Naive thymus-derived CD4-positive, alpha-beta T cell (primary cell): ENCODE data around the gene RNU6-7. TPM values are rescaled to one million over a fixed set of nuclear protein-coding genes. Genes with fewer than 3 reads are reported as not detected.

Source experiments
- ATAC-seq: fragments of 150-1000 bp; cut with Tn5 transposase; 2 replicates; pipeline ENCODE4 v1.10.0; 2021; ENCODE audit warnings: mild to moderate bottlenecking, moderate library complexity
- CTCF ChIA-PET: fragments of 350-600 bp; sonication (Branson Sonifier 250); formaldehyde crosslinking; loops from one replicate; lab custom pipeline; 2021; ENCODE audit warnings: antibody characterized with exemption; lab: Charles Lee
- POLR2A ChIA-PET: fragments of 350-600 bp; sonication (Branson Sonifier 250); formaldehyde crosslinking; loops from one replicate; lab custom pipeline; 2021; ENCODE audit warnings: antibody characterized with exemption, inconsistent platforms; lab: Charles Lee
- DNase-seq, 9 donors: peaks; one replicate each; pipeline versions ENCODE4 v3.0.0 to v3.0.0-alpha.2; 2020 to 2022; ENCODE audit warnings: mixed read lengths in 1 of 9
- H3K27ac ChIP-seq: one replicate; pipeline ENCODE4 v1.7.0; 2013; ENCODE audit warnings: mild to moderate bottlenecking, low read depth, low read length, moderate library complexity
- H3K27me3 ChIP-seq, 2 donors: one replicate each; pipeline ENCODE4 v1.7.0; 2013; ENCODE audit warnings: low read length in 2 of 2, mild to moderate bottlenecking in 2 of 2, moderate library complexity in 2 of 2; ENCODE audit not compliant: control insufficient read depth in 2 of 2, insufficient read depth in 2 of 2
- H3K36me3 ChIP-seq, 3 experiments: 1 replicate in 2 of 3; 2 replicates in 1 of 3; pipeline ENCODE4 v1.7.0; 2013; ENCODE audit warnings: low read length in 3 of 3, mild to moderate bottlenecking in 3 of 3, moderate library complexity in 1 of 3; ENCODE audit not compliant: insufficient read depth in 3 of 3, control insufficient read depth in 2 of 3
- H3K4me1 ChIP-seq, 2 donors: one replicate each; pipeline ENCODE4 v1.7.0; 2013; ENCODE audit warnings: low read length in 2 of 2, mild to moderate bottlenecking in 2 of 2, moderate library complexity in 1 of 2; ENCODE audit not compliant: control insufficient read depth in 2 of 2, insufficient read depth in 2 of 2
- H3K4me3 ChIP-seq: 2 replicates; pipeline ENCODE4 v1.7.0; 2013; ENCODE audit warnings: mild to moderate bottlenecking, low read length
- H3K9me3 ChIP-seq, 3 experiments: 1 replicate in 2 of 3; 2 replicates in 1 of 3; pipeline ENCODE4 v1.7.0; 2013; ENCODE audit warnings: low read length in 3 of 3; ENCODE audit not compliant: control insufficient read depth in 2 of 3
- H3K27ac Mint-ChIP-seq, 9 donors: one replicate each; pipeline ENCODE4 v1.8.0; 2020 to 2022; ENCODE audit warnings: mixed read lengths in 9 of 9, mild to moderate bottlenecking in 8 of 9, moderate library complexity in 5 of 9, inconsistent platforms in 2 of 9
- H3K27me3 Mint-ChIP-seq, 5 donors: one replicate each; pipeline ENCODE4 v1.8.0; 2021 to 2022; ENCODE audit warnings: mixed read lengths in 5 of 5, mild to moderate bottlenecking in 1 of 5
- H3K36me3 Mint-ChIP-seq, 5 donors: one replicate each; pipeline ENCODE4 v1.8.0; 2020 to 2022; ENCODE audit warnings: mixed read lengths in 5 of 5, mild to moderate bottlenecking in 3 of 5, inconsistent platforms in 1 of 5
- H3K4me1 Mint-ChIP-seq, 7 donors: one replicate each; pipeline ENCODE4 v1.8.0; 2020 to 2022; ENCODE audit warnings: mixed read lengths in 7 of 7, mild to moderate bottlenecking in 3 of 7, inconsistent platforms in 1 of 7
- H3K4me3 Mint-ChIP-seq, 10 donors: one replicate each; pipeline ENCODE4 v1.8.0; 2020 to 2022; ENCODE audit warnings: mild to moderate bottlenecking in 10 of 10, mixed read lengths in 10 of 10, moderate library complexity in 6 of 10, inconsistent platforms in 2 of 10
- H3K9me3 Mint-ChIP-seq, 11 donors: one replicate each; pipeline ENCODE4 v1.8.0; 2020 to 2022; ENCODE audit warnings: mixed read lengths in 11 of 11, mild to moderate bottlenecking in 4 of 11, inconsistent platforms in 1 of 11, moderate library complexity in 1 of 11
- intact Hi-C, 2 donors: fragments of 100-400 bp; cut with micrococcal nuclease; formaldehyde crosslinking; loops; one replicate each; pipeline ENCODE4 v1.15.1; 2023
- polyA plus RNA-seq, 2 donors: library from polyadenylated mRNA; unstranded; fragments of 300-500 nt; fragmentation: Illumina TruSeq; gene quantifications; one replicate each; pipeline ENCODE4 v1.2.3, GENCODE V29; 2021
- total RNA-seq, 6 experiments: library from RNA in 5 of 6; stranded (reverse) in 5 of 6; gene quantifications; 1 replicate in 5 of 6; 2 replicates in 1 of 6; pipeline ENCODE4 v1.2.3 and lab custom pipeline; 2021 to 2026

RNU6-7 gene
- total and polyA plus RNA-seq, 7 experiments from 2014 or later, result not detected

DNA sequence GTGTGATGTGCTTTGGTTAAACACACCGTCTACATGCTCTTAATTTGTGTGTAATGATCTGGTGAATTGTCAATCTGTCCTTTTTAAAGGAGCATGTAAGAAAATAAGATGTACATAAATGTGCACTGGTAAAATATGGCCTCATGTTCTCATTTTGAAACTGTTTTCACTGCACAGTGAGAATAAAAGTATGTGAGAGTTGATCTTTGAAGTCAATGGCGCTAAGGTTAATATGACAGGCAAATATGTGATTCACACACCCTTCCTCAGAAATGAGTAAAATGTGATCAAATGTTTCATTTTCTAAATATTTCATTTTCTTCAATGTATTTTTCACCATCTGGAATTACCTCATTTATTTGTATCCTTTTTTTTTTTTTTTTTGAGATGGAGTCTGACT, 8.3 kb upstream of the RNU6-7 start:
- Histone ChIP-seq H3K27me3 (no peaks in the 10 kb centered on the region), H3K27ac (no peak overlapping the region), H3K4me1 (no peaks in the 10 kb centered on the region), H3K36me3 (no peaks in the 10 kb centered on the region), H3K9me3 (no peaks in the 10 kb centered on the region), H3K4me3 (no peak overlapping the region)
- intact Hi-C loops, result no loop called here
- Mint-ChIP-seq H3K4me3 (no peak overlapping the region), H3K36me3 (no peaks in the 10 kb centered on the region), H3K27ac (no peak overlapping the region), H3K27me3 (peaks cover 0 to 7% (median 5%) of the 10 kb centered on the region in 5 donors), H3K4me1 (peaks cover 0 to 3% (median 0%) of the 10 kb centered on the region in 7 donors), H3K9me3 (no peaks in the 10 kb centered on the region)
- DNase-seq, result no peak
- POLR2A ChIA-PET, result no interaction called here
- CTCF ChIA-PET, result no interaction called here
- ATAC-seq, result no peak

DNA sequence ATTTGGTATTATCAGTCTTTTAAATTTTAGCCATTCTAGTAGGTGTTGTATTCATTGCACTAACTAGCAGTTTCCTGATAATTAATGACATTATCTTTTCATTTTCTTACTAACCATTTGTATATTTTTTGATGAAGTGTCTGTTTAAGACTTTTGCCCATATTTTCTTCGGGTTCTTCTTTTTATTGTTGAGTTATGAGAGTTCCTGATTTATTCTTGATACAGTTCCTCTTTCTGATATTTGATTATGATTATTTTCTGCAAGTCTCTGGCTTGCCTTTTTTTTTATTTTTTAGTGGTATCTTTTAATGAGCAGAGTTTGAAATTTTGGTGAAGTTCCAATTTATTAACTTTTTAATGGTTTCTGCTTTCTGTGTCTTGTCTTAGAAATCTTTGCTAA, 6.2 kb upstream of the RNU6-7 start:
- no peak for ATAC-seq
- no peak overlapping the region for H3K27ac ChIP-seq
- no peaks in the 10 kb centered on the region for H3K27me3 ChIP-seq
- H3K4me3 ChIP-seq, result no peak overlapping the region
- Mint-ChIP-seq H3K4me3 (no peak overlapping the region), H3K36me3 (no peaks in the 10 kb centered on the region), H3K27me3 (peaks cover 0 to 7% (median 5%) of the 10 kb centered on the region in 5 donors), H3K9me3 (no peaks in the 10 kb centered on the region), H3K4me1 (peaks cover 0 to 6% (median under 1%) of the 10 kb centered on the region in 7 donors), H3K27ac (no peak overlapping the region)
- H3K4me1 ChIP-seq, result no peaks in the 10 kb centered on the region
- intact Hi-C loops, result no loop called here
- CTCF ChIA-PET, result no interaction called here
- DNase-seq, result no peak
- POLR2A ChIA-PET, result no interaction called here
- H3K36me3 ChIP-seq, result no peaks in the 10 kb centered on the region
- H3K9me3 ChIP-seq, result no peaks in the 10 kb centered on the region

DNA sequence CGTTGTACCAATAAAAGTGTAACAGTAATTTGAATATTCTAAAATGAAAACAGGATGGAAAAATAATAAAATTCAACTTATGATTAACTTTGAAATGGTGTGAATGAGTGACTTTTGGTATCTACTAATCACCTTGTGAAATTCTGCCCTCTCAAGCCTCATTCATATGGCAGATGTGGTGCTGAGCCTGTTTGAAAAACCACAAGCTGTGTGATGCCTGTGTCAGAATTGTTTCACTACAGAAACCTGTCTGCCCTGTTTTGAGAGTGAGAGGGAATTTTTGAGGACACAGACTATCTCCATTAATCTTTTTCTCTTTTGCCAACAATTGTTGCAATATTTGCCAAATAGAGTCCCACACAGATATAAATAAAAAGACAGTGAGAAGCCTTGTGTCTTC, 3.9 kb upstream of the RNU6-7 start:
- intact Hi-C loops, result no loop called here
- DNase-seq (no peak), ATAC-seq (no peak)
- Mint-ChIP-seq H3K4me1 (peaks cover 0 to 25% (median 12%) of the 10 kb centered on the region in 7 donors), H3K9me3 (peaks cover 0 to 5% (median 0%) of the 10 kb centered on the region in 11 donors), H3K4me3 (no peak overlapping the region), H3K27ac (no peak overlapping the region), H3K36me3 (no peaks in the 10 kb centered on the region), H3K27me3 (peaks cover 0 to 7% (median 2%) of the 10 kb centered on the region in 5 donors)
- no peak overlapping the region for H3K4me3 ChIP-seq
- H3K9me3 ChIP-seq, result no peaks in the 10 kb centered on the region
- H3K4me1 ChIP-seq, result peaks cover 0 to 9% of the 10 kb centered on the region in 2 donors
- no peaks in the 10 kb centered on the region for H3K27me3 ChIP-seq
- no peak overlapping the region for H3K27ac ChIP-seq
- POLR2A ChIA-PET, result interaction anchor here (2.1 kb wide), 1 partner anchor 122 kb away, joined by 10 read pairs; no protein-coding TSS in a partner anchor
- H3K36me3 ChIP-seq, result no peaks in the 10 kb centered on the region
- CTCF ChIA-PET, result no interaction called here

DNA sequence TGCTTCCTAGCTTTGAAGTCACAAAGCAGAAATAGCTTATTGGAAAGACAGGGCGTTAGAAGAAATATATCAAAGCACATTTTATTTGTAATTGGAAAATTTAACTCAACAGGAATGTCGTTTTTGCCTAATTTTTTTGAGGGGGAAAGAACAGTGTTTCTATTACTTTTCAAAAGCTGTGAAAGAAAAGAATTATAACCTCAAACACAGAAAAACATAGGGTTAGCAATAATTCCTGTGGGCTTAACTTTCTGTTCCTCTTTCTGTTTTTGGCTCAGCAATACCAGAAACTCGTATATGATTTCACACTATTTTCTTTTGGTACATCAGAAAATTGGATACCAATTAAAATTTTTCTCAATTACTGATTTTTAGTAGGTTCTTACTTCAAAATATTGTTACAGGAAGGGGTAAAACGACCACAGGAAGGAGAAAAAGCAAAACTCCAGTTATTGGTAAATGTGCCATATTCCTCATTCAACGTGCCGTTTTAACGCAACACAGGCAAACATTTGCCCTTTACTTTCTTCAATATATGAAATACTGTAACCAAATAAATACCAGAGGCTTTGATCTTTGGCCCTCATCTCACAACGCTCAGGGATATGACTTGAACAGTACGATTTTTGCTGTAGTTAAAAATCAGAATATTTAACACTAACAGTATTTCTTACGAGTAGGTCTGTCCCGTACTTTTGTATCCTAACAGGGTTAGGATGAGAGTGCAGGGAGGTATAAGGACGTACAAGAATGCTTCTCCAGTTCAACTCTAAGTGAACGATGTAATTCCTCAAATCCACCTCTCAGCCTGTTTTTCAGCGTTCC, 1.3 kb upstream of the RNU6-7 start:
- Mint-ChIP-seq H3K9me3 (peaks cover 0 to 9% (median 0%) of the 10 kb centered on the region in 11 donors), H3K27me3 (peaks cover 0 to 12% (median 0%) of the 10 kb centered on the region in 5 donors), H3K4me3 (peak overlapping the region; percentile 91 to 98 (median 94)), H3K4me1 (peaks cover 2 to 38% (median 21%) of the 10 kb centered on the region in 7 donors), H3K36me3 (no peaks in the 10 kb centered on the region), H3K27ac (peak overlapping the region; percentile 96 to 100 (median 100))
- Histone ChIP-seq H3K4me3 (peak overlapping the region; percentile 85), H3K27me3 (no peaks in the 10 kb centered on the region), H3K4me1 (peaks cover 0 to 9% of the 10 kb centered on the region in 2 donors), H3K27ac (peak overlapping the region; percentile 92), H3K36me3 (no peaks in the 10 kb centered on the region), H3K9me3 (no peaks in the 10 kb centered on the region)
- intact Hi-C loops, result loop anchor here (1.0 to 5.0 kb wide), 4 partner anchors 42 to 1073 kb away; partner anchors contain the start of genes DTD2 (in 1 of the 2) and NUBPL (in 1 of the 2)
- ChIA-PET POLR2A (interaction anchor here (3.0 kb wide), 1 partner anchor 123 kb away, joined by 46 read pairs; the partner anchor contains the start of gene ARHGAP5), CTCF (interaction anchor here (1.9 kb wide), 1 partner anchor 124 kb away, joined by 5 read pairs; the partner anchor contains the start of gene ARHGAP5)
- ATAC-seq, result no peak
- DNase-seq, result no peak

DNA sequence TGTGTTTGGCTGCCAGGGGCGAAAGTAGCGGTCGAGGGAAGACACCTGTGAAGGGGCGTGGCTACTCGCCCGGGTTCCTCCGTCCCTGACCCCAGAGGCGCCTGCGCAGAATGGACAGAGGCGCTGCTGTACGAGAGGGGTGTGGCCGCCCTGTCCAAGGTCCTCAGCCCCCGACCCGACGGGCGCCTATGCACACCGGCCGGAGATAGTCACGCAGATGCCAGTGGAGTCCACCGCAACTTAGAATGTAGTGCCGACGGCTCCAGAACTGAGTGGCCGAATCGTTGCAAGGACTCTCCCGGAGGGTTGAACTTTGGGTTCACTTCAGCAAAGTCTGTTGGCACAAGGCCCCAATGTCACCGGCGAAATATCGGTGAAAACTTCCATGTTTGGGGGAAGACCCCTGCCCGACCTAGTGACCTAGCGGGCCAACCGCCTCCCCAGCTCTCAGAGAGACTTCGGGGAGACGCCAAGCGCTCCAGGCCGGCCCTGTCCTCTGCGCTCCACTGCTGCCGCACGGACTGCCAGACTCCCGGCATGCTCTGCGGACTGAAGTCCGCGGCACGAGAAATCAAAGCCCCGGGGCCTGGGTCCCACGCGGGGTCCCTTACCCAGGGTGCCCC, 541 bp upstream of the RNU6-7 start:
- Histone ChIP-seq H3K4me1 (peaks cover 0 to 9% of the 10 kb centered on the region in 2 donors), H3K36me3 (no peaks in the 10 kb centered on the region), H3K27ac (peak overlapping the region; percentile 92), H3K4me3 (peak overlapping the region; percentile 85), H3K9me3 (no peaks in the 10 kb centered on the region), H3K27me3 (no peaks in the 10 kb centered on the region)
- ChIA-PET POLR2A (interaction anchor here (0.6 to 3.0 kb wide), 4 partner anchors 30 to 993 kb away, joined by 3 to 46 read pairs (median 4); partner anchors contain the start of genes ARHGAP5 and HECTD1), CTCF (no interaction called here)
- Mint-ChIP-seq H3K9me3 (peaks cover 0 to 9% (median 0%) of the 10 kb centered on the region in 11 donors), H3K36me3 (no peaks in the 10 kb centered on the region), H3K4me1 (peaks cover 2 to 43% (median 21%) of the 10 kb centered on the region in 7 donors), H3K27ac (peak overlapping the region; percentile 96 to 100 (median 100)), H3K27me3 (peaks cover 0 to 17% (median 0%) of the 10 kb centered on the region in 5 donors), H3K4me3 (peak overlapping the region; percentile 91 to 98 (median 94))
- ATAC-seq (peak; percentile 55), DNase-seq (peak; percentile 47 to 82 (median 60))
- intact Hi-C loops, result loop anchor here (1.0 to 5.0 kb wide), 4 partner anchors 43 to 1074 kb away; partner anchors contain the start of genes DTD2 (in 1 of the 2) and NUBPL (in 1 of the 2)

DNA sequence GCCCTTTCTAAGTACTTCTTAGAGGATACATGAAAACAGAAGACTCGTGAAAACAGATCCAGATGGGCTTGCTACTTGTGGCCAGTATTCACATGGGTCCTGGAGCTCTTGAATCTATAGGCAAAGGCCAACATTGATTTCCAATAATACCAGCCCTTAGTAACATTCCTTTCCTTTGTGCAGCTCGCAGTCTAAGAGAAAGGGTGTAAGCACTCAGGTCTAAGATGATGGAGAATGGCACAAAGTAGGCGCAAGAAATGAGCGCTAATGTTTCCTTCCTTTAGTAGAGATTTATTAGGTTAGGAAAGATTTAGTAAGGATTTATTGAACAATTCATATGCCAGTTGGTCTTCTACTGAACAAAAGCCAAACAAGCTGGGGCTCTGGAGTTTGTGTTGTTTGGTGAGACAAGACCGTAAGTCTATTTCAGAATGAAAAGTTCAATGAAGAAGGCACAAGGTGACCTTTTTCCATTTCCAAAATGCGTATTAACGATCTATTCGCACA, 699 bp downstream of the RNU6-7 start:
- H3K36me3 Mint-ChIP-seq, result no peaks in the 10 kb centered on the region
- peak overlapping the region; percentile 91 to 98 (median 94) for H3K4me3 Mint-ChIP-seq
- POLR2A ChIA-PET, result interaction anchor here (0.8 to 3.0 kb wide), 7 partner anchors 29 to 995 kb away, joined by 4 to 46 read pairs (median 5); partner anchors contain the start of genes ARHGAP5, DTD2, HEATR5A and HECTD1
- CTCF ChIA-PET, result no interaction called here
- peaks cover 2 to 46% (median 21%) of the 10 kb centered on the region in 7 donors for H3K4me1 Mint-ChIP-seq
- Histone ChIP-seq H3K27me3 (no peaks in the 10 kb centered on the region), H3K4me3 (peak overlapping the region; percentile 85), H3K27ac (peak overlapping the region; percentile 92), H3K4me1 (peaks cover 0 to 9% of the 10 kb centered on the region in 2 donors), H3K9me3 (no peaks in the 10 kb centered on the region), H3K36me3 (no peaks in the 10 kb centered on the region)
- H3K27ac Mint-ChIP-seq, result peak overlapping the region; percentile 96 to 100 (median 100)
- DNase-seq, result peak in 2 of 9 donors; percentile 5 to 33
- H3K9me3 Mint-ChIP-seq, result peaks cover 0 to 9% (median 0%) of the 10 kb centered on the region in 11 donors
- ATAC-seq, result no peak
- H3K27me3 Mint-ChIP-seq, result peaks cover 0 to 25% (median 0%) of the 10 kb centered on the region in 5 donors
- intact Hi-C loops, result loop anchor here (2.0 to 5.0 kb wide), 4 partner anchors 276 to 1644 kb away; partner anchors contain the start of genes G2E3 (in 1 of the 2) and STRN3 (in 1 of the 2)
